Measurements from ENCODE around the gene SGK1.
"Not testable (repeated sequence)": the region's sequence is repeated elsewhere in the genome, so short reads cannot be mapped to it uniquely, and the experiment has no call there.

The SGK1 gene

GRCh38 chr6:134249759-134250602 lies 67.9 kb downstream of the SGK1 start:
- no peak for DNase-seq

DNA sequence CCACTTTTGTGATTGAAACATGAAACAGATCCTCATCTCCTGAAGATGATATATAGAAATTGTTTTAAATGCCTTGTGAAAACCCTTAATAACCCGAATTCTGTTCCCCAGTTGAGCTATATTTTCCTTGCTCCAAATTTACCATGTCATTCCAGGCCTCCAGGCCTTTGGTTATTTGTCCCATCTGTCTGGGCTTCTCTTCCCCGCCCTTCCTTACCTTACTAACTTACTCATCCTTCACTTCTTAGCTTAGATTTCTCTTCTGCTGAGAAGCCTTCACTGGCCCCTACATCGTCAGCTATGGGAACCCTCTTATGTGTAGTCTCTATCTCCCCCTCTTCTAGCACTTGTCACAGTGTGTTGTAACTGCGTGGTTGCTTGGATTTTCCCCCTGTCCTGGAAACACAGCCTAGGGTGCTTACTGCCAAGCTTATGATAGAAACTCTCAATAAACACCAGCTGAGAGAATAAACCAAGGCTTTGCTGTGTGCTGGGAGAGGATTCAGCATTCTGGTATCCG lies 68.6 kb downstream of the SGK1 start:
- no peak for DNase-seq

- no peak for DNase-seq
Measured at GRCh38 chr6:134247844-134248580, 69.9 kb downstream of the SGK1 start.

GRCh38 chr6:134247231-134247833 lies 70.6 kb downstream of the SGK1 start:
- no peak for DNase-seq

GRCh38 chr6:134245706-134246105 lies 72.2 kb downstream of the SGK1 start:
- no peak for DNase-seq

- DNase-seq, result no peak
Measured at GRCh38 chr6:134245041-134245440, 72.9 kb downstream of the SGK1 start.

GRCh38 chr6:134240665-134241431 lies 77.1 kb downstream of the SGK1 start:
- no peak for DNase-seq

GRCh38 chr6:134238960-134239795 lies 78.7 kb downstream of the SGK1 start:
- DNase-seq, result no peak

DNA sequence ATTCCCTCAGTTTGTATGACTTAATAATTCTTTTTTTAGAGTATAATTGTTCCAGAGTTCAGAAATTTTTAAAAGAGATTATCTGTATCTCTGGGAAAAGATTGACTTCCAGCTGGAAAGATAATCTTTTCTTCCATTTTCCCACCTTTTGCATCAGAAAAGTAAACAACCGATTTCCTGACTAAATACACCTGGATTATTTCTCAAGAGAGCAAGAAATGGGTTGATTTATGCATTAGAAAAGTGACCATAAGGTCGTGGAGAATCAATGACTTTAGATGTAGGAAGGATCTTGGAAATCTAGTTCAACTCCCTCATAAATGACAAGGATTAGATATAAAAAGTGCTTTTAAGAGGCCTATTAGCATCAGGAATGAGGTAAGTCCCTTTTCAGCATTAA lies 79.9 kb downstream of the SGK1 start:
- no peak for DNase-seq

- no peak for DNase-seq
Measured at GRCh38 chr6:134235937-134236751, 81.8 kb downstream of the SGK1 start.

DNA sequence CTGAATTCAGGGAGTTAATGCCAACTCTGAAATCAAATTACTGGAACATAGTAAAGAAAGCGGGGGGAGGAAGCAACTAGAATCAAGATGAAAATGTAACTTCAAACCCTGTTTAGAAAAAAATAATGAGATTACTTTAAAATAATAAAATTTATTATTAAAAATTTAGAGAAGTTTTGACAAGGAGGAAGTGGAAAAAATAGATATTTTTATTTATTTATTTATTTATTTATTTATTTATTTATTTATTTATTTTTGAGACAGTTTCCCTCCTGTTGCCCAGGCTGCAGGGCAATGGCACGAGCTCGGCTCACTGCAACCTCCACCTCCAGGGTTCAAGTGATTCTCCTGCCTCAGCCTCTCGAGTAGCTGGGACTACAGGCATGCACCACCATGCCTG lies 82.6 kb downstream of the SGK1 start:
- DNase-seq, result not testable (repeated sequence)

- no peak for DNase-seq
Measured at GRCh38 chr6:134233180-134233955, 84.5 kb downstream of the SGK1 start.

DNA sequence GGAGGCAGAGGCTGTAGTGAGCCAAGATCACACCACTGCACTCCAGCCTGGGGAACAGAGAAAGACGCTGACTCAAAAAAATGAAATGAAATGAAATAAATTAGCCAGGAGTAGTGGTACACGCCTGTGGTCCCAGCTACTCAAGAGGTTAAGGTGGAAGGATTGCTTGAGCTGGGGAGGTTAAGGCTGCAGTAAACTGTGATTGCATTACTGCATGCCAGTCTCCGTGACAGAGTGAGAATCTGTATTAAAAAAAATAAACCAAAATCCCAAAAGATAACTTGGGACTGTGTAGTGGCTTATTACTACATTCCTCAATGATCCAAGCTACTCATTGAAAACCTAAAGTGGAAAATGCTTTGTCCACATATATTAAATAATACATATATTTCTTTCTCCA lies 87.0 kb downstream of the SGK1 start:
- DNase-seq, result no peak

- DNase-seq, result no peak
Measured at GRCh38 chr6:134230087-134230700, 87.7 kb downstream of the SGK1 start.

DNA sequence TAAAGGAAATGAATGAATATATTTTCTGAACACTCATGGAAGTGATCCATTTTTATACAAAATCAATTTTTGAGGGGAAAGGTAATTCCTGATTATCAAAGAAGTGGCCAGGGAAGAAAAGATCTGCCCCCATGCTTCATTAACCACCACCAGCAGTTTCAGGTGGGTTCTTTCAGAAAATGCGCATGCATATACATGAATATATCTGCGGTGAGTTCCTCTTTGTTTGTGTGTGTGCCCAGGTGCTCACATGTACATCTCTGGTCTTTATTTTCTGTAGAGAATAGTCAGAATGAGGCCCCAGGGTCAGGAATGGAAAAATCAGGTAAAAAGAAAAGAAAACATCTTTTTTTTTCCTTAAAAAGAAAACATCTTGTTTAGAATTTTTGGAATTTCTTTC lies 88.4 kb downstream of the SGK1 start:
- DNase-seq, result no peak

GRCh38 chr6:134223796-134224420 lies 94.0 kb downstream of the SGK1 start:
- no peak for DNase-seq

- no peak for DNase-seq
Measured at GRCh38 chr6:134221250-134221649, 96.7 kb downstream of the SGK1 start.

- no peak for DNase-seq
Measured at GRCh38 chr6:134217798-134218140, 100.1 kb downstream of the SGK1 start.

DNA sequence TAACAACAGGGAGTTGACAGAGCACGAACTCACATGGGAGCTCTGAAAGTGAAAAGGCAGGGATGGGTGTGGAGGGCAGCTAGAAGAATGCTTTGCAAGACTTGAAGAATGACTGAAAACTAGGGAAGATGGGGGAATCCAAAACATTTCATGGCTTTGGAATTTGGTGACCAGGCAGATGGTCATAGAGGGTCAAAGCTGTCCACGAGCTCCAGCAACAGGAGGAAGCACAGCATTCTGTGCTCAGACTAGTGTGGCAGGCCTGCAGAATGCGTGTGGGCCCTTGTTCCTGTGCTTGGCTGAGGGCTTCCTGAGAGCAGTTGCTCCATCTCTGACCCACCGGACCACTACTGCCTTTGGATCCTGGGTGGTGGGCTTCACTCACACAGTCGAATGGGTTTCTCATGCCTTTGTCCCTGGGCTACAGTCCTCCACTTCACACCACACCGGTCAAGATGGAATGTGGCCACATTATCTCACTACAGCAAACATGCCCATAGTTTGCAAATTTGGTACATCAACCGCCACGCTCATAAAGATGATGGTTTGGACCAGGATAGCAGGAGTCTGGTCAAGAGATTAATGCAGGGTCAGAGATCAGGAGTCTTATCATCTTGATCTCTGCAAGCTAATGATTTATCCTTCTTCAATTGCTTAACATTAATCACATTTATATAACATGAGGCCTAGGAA lies 100.7 kb downstream of the SGK1 start:
- DNase-seq, result no peak
